Measurements from ENCODE around the gene FLOT2. TPM values are rescaled to one million over a fixed set of nuclear protein-coding genes. Genes with fewer than 3 reads are reported as not detected.
"Not testable (repeated sequence)": the region's sequence is repeated elsewhere in the genome, so short reads cannot be mapped to it uniquely, and the experiment has no call there.

Gene FLOT2
- total RNA-seq, 1 experiment from 2014 or later = 118 TPM

DNA sequence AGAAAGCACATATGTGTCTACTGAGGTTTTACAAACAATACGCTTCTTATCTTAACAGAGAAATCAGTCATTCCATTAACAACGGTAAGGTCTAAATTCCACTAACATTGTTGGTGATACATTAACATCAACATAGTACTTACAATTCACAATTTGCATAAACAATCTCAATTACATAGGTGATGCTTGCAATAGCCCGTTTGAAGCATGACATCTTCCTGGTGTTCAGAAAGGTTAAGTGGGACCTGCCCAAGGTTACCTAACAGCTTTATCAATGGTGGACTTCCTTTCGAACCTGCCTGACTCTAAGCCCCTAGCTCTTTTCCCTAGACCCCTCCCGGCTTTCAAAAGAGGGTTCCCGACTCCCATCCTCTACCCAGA is 55.6 kb downstream of the FLOT2 start:
- no peaks in the 10 kb centered on the region for H3K9me3 ChIP-seq (ENCODE audit: insufficient read depth, low read depth)
- intact Hi-C loops (cut with micrococcal nuclease; ENCODE audit: unreplicated experiment) = no loop called here
- no peak overlapping the region for H3K27ac ChIP-seq
- POLR2A ChIA-PET (ENCODE audit: unreplicated experiment) = interaction anchor here (0.6 to 0.7 kb wide), 5 partner anchors 21 to 801 kb away, joined by 3 to 10 read pairs (median 6); no protein-coding TSS in a partner anchor
- no TSS peak for BruUV-seq (replicated peaks)
- H3K4me3 ChIP-seq = peak overlapping the region; percentile 89
- peak overlapping the region; percentile 100 for H2AFZ ChIP-seq
- CTCF ChIA-PET = no interaction called here
- H3F3A ChIP-seq (ENCODE audit: insufficient read depth, low read depth) = peaks cover 16% of the 10 kb centered on the region; the same call in 1 of the 2 replicates
- peaks cover 54% of the 10 kb centered on the region for H3K79me2 ChIP-seq (ENCODE audit: low read depth)
- TF ChIP-seq, protein P1, sequence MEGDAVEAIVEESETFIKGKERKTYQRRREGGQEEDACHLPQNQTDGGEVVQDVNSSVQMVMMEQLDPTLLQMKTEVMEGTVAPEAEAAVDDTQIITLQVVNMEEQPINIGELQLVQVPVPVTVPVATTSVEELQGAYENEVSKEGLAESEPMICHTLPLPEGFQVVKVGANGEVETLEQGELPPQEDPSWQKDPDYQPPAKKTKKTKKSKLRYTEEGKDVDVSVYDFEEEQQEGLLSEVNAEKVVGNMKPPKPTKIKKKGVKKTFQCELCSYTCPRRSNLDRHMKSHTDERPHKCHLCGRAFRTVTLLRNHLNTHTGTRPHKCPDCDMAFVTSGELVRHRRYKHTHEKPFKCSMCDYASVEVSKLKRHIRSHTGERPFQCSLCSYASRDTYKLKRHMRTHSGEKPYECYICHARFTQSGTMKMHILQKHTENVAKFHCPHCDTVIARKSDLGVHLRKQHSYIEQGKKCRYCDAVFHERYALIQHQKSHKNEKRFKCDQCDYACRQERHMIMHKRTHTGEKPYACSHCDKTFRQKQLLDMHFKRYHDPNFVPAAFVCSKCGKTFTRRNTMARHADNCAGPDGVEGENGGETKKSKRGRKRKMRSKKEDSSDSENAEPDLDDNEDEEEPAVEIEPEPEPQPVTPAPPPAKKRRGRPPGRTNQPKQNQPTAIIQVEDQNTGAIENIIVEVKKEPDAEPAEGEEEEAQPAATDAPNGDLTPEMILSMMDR (conservative IDR thresholded peaks at IDR 0.05) = no peak
- no peak for TF ChIP-seq EZH2 (IDR thresholded peaks at IDR 0.05; ENCODE audit: low read depth)
- no peak for DNase-seq
- no peaks in the 10 kb centered on the region for H4K20me1 ChIP-seq (ENCODE audit: insufficient read depth)
- H3K36me3 ChIP-seq (ENCODE audit: low read depth) = no peaks in the 10 kb centered on the region
- H3K9me2 ChIP-seq (ENCODE audit: insufficient read depth) = no peaks in the 10 kb centered on the region
- H3K4me1 ChIP-seq (replicated peaks; ENCODE audit: insufficient read depth) = peaks cover 12% of the 10 kb centered on the region
- H3K27me3 ChIP-seq (ENCODE audit: insufficient read depth, low read depth) = no peaks in the 10 kb centered on the region
- H3K4me2 ChIP-seq = peak overlapping the region; percentile 89

DNA sequence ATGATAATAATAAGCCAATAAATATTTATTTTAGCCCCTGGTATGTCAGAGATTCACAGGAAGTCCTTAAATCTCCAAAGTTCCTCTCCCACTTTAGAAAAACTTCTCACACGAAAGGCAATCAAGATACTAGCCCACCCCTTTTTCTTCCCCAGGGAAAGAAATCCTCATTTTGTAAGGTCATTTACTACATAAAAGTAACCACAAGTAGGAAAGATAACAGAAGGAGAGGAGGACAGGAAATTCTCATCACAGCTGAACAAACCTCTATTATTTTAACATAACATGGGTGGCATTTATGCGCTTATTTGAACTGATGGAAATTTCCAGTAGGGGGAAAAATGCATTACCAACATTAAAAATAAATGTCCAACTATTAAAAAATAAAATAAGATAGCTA is 58.3 kb downstream of the FLOT2 start:
- ChIA-PET POLR2A (ENCODE audit: unreplicated experiment) (no interaction called here), CTCF (no interaction called here)
- no TSS peak for BruUV-seq (replicated peaks)
- TF ChIP-seq, protein P1 (conservative IDR thresholded peaks at IDR 0.05) = no peak
- TF ChIP-seq EZH2 (IDR thresholded peaks at IDR 0.05; ENCODE audit: low read depth) = no peak
- Histone ChIP-seq H4K20me1 (ENCODE audit: insufficient read depth) (peaks cover 6% of the 10 kb centered on the region; the same call in 1 of the 2 replicates), H3K4me2 (no peak overlapping the region), H3K27me3 (ENCODE audit: insufficient read depth, low read depth) (no peaks in the 10 kb centered on the region), H3K79me2 (ENCODE audit: low read depth) (peaks cover 54% of the 10 kb centered on the region), H3K27ac (no peak overlapping the region), H3F3A (ENCODE audit: insufficient read depth, low read depth) (peaks cover 9% of the 10 kb centered on the region; the same call in 1 of the 2 replicates), H3K9me3 (ENCODE audit: insufficient read depth, low read depth) (no peaks in the 10 kb centered on the region), H3K9me2 (ENCODE audit: insufficient read depth) (no peaks in the 10 kb centered on the region), H3K4me3 (no peak overlapping the region), H3K36me3 (ENCODE audit: low read depth) (peaks cover under 1% of the 10 kb centered on the region; the same call in 1 of the 2 replicates), H3K4me1 (replicated peaks; ENCODE audit: insufficient read depth) (peaks cover 12% of the 10 kb centered on the region), H2AFZ (no peak overlapping the region)
- DNase-seq = no peak
- intact Hi-C loops (cut with micrococcal nuclease; ENCODE audit: unreplicated experiment) = no loop called here

DNA sequence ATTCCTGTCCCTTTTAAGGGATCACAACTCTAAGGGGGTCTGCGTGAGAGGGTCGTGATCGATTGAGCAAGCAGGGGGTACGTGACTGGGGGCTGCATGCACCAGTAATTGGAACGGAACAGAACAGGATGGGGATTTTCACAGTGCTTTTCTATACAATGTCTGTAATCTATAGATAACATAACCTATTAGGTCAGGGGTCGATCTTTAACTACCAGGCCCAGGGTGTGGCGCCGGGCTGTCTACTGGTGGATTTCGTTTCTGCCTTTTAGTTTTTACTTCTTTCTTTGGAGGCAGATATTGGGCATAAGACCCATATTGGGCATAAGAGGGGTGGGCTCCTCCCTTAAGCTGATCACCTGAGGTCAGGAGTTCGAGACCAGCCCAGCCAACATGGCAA is 61.0 kb downstream of the FLOT2 start:
- H3K9me2 ChIP-seq (ENCODE audit: insufficient read depth); POLR2A ChIA-PET (ENCODE audit: unreplicated experiment); H3K4me2 ChIP-seq; BruUV-seq (replicated peaks); H3K9me3 ChIP-seq (ENCODE audit: insufficient read depth, low read depth); H3K27me3 ChIP-seq (ENCODE audit: insufficient read depth, low read depth); H4K20me1 ChIP-seq (ENCODE audit: insufficient read depth); DNase-seq; H3K27ac ChIP-seq; H2AFZ ChIP-seq; H3K36me3 ChIP-seq (ENCODE audit: low read depth); H3K4me1 ChIP-seq (replicated peaks; ENCODE audit: insufficient read depth); H3K4me3 ChIP-seq; H3F3A ChIP-seq (ENCODE audit: insufficient read depth, low read depth); intact Hi-C loops (cut with micrococcal nuclease; ENCODE audit: unreplicated experiment); CTCF ChIA-PET: not testable (repeated sequence)
- peaks cover 40% of the 10 kb centered on the region for H3K79me2 ChIP-seq (ENCODE audit: low read depth)

DNA sequence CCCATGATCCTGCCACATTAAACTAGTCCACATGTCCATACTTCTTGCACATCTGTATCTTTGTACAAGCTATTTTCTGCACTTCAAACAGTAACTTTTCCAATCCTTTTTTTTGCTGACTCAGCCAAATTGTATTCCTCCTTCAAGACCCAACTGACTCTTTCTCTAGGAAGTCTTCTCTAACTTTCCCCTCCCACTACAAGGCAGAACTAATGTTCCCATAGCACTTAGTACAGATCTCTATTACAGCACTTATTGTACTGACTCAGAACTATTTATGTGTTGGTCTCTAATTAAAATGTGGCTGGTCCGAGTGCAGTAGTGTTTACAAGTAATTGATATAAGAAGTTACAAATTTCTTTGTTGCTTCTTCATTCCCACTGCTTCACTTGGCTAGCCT is 63.1 kb downstream of the FLOT2 start:
- ChIA-PET CTCF (no interaction called here), POLR2A (ENCODE audit: unreplicated experiment) (interaction anchor here (0.6 kb wide), 1 partner anchor 204 kb away, joined by 16 read pairs; no protein-coding TSS in a partner anchor)
- Histone ChIP-seq H4K20me1 (ENCODE audit: insufficient read depth) (peaks cover 6% of the 10 kb centered on the region; the same call in 1 of the 2 replicates), H3K36me3 (ENCODE audit: low read depth) (peaks cover 4% of the 10 kb centered on the region; the same call in 1 of the 2 replicates), H2AFZ (no peak overlapping the region), H3F3A (ENCODE audit: insufficient read depth, low read depth) (no peaks in the 10 kb centered on the region), H3K27me3 (ENCODE audit: insufficient read depth, low read depth) (no peaks in the 10 kb centered on the region), H3K9me3 (ENCODE audit: insufficient read depth, low read depth) (no peaks in the 10 kb centered on the region), H3K27ac (no peak overlapping the region), H3K79me2 (ENCODE audit: low read depth) (peaks cover 20% of the 10 kb centered on the region), H3K4me1 (replicated peaks; ENCODE audit: insufficient read depth) (no peaks in the 10 kb centered on the region), H3K4me3 (no peak overlapping the region), H3K4me2 (no peak overlapping the region), H3K9me2 (ENCODE audit: insufficient read depth) (no peaks in the 10 kb centered on the region)
- intact Hi-C loops (cut with micrococcal nuclease; ENCODE audit: unreplicated experiment) = no loop called here
- BruUV-seq (replicated peaks) = no TSS peak
- TF ChIP-seq EZH2 (IDR thresholded peaks at IDR 0.05; ENCODE audit: low read depth) = no peak
- TF ChIP-seq, protein P1 (conservative IDR thresholded peaks at IDR 0.05) = no peak
- DNase-seq = no peak

Data from PC-9 (cell line).